Activated CD8-positive, alpha-beta memory T cell treated with anti-CD3 and anti-CD28 coated beads for 4 hours (primary cell): Measurements from ENCODE around the gene LHX1.

Source experiments
- DNase-seq, 2 donors: peaks; one replicate each; pipeline ENCODE4 v3.0.0-alpha.2; 2020; ENCODE audit warnings: low read depth in 2 of 2

Gene LHX1

DNA sequence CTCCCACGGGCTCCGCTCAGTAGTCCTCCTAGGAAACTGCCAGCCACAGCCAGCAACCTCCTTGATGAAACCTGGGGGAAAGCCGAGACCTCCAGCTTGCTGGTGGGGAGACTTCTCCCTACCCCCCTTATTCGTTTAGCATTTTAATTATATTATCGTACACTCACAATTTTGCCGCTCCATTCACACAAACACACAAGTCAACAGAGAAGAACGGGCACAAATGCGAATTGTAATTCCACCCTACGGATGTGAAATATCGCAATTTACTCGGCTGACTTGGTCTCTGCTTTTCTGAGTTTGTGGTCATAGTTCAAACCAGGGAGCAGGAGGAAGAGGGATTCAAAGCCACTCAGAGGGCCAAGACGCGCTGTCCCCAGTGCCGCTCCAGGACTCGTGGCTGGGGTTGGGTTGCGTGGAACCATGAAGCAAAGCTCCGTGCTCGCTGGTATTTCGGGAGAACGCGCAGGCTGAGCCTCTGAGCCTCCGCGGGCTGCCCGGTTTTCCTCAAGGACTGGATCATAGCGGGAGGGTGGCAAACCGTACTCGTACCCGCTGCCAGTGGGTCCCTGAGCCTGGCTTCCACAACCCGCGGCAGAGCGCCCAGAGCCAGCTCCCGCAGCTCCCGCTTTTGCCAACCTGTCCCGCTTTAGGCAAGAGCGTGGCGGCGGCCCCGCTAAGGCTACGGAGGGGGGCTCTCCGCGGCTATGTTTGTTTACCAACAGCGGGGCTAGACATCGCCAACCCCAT is 2.0 kb downstream of the LHX1 start:
- no peak for DNase-seq

DNA sequence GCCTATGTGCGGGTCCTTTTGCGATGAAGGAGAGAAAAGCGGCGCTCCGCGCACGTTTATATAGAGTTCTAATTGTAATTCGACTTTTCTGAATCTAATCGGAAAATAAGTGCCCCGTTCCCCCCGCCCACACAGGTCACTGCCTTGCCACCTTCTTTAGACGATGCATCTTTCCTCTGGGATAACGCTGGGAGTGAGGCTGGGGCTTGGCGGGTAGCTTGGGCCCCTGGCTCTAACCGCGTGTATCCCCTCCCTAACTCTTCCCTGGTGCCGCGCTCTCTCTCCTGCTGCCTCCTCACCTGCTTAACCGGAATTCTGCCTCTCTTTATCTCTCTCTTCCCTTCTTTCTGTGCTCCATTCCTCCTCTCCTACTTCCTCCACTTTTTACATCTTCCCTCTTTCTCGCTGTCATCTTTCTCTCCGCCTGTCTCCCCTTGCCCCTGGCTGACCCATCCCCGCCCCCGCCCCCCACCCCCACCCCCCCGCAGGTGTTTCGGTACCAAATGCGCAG is 2.6 kb downstream of the LHX1 start:
- no peak for DNase-seq

DNA sequence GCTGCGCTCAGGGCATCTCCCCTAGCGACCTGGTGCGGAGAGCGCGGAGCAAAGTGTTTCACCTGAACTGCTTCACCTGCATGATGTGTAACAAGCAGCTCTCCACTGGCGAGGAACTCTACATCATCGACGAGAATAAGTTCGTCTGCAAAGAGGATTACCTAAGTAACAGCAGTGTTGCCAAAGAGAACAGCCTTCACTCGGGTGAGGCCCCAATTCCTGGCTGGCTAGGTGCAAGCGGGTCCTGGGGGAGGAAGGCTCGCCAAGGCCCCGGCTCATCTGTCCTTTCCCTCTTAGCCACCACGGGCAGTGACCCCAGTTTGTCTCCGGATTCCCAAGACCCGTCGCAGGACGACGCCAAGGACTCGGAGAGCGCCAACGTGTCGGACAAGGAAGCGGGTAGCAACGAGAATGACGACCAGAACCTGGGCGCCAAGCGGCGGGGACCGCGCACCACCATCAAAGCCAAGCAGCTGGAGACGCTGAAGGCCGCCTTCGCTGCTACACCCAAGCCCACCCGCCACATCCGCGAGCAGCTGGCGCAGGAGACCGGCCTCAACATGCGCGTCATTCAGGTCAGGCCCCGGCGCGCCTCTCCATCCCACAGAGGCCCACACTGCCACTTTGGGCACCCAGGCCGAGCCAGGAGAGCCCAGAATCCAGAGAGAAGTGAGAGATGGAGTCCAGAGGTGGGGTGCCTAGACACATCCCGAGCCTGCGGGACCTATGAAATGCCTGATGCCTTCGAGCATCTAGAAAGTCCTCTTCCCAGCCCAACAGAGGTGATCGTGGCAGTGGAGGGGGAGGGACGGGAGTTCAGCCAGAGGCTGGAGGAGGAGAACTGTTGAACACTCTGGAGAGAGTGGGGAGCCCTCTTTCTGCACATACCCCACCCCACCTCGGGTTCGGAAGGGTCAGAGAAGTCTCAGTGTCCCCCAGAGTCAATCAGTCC is 3.3 kb downstream of the LHX1 start:
- DNase-seq: no peak

DNA sequence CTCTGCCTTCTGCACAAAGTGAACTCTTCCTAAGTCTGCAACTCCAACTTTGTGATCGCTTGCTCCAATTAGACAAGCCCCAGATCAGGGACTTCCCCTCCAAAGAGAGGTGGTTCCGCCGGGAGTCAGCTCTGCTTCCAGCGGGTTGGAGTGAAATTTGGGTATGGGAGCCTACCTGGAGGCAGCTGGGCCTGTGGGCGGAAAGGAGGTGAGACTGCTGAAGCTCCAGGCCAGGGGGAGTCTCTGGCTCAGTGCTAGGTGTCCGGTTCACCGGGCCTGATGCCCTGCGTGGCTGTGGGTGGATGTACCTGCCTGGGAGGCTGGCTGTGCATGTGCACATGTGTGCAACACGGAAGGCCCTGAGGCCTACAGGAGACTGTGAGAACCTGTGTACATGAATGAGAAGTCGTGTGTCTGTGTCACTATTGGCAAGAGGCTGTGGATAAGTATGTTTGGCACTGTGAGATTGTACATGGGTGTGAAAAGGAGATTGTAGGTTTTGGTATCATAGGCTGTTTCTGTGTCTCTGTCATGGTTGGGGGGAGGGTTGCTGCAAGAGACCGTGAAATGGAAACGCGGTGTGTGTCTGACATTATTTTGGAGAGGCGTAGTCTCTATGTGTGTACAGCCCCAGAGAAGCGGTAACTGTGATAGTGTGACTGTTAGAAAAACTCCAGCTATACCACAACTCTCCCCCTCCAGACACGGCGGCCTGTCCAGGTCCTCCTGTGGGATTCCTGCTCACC is 4.2 kb downstream of the LHX1 start:
- DNase-seq: no peak

DNA sequence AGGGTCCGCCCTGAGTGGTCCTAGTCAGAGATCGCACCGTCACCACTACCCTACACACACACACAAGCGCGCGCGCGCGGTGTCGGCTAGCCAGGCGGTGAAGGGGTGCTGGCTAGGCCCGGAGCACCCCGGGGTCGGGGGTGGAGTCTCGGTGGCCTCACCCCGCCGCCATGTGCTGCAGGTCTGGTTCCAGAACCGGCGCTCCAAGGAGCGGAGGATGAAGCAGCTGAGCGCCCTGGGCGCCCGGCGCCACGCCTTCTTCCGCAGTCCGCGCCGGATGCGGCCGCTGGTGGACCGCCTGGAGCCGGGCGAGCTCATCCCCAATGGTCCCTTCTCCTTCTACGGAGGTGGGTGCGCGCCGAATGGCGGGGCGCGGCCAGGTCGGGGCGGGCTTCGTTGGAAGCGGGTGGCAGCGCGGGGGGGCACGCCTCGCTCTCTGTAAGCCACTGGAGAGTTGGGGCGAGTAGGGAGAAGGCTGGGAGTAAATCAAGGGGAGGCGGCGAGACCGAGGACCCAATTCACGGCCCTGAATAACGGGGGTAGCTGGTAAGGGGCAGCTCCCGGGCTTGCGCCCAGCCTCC is 4.8 kb downstream of the LHX1 start:
- DNase-seq: no peak

DNA sequence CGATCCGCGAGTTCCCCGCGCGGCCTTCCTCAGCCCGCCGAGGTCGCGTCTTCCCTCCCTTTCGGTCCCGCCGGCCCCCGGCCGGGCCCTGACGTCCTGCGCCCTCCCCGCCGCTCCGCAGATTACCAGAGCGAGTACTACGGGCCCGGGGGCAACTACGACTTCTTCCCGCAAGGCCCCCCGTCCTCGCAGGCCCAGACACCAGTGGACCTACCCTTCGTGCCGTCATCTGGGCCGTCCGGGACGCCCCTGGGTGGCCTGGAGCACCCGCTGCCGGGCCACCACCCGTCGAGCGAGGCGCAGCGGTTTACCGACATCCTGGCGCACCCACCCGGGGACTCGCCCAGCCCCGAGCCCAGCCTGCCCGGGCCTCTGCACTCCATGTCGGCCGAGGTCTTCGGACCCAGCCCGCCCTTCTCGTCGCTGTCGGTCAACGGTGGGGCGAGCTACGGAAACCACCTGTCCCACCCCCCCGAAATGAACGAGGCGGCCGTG is 5.4 kb downstream of the LHX1 start:
- DNase-seq: no peak

DNA sequence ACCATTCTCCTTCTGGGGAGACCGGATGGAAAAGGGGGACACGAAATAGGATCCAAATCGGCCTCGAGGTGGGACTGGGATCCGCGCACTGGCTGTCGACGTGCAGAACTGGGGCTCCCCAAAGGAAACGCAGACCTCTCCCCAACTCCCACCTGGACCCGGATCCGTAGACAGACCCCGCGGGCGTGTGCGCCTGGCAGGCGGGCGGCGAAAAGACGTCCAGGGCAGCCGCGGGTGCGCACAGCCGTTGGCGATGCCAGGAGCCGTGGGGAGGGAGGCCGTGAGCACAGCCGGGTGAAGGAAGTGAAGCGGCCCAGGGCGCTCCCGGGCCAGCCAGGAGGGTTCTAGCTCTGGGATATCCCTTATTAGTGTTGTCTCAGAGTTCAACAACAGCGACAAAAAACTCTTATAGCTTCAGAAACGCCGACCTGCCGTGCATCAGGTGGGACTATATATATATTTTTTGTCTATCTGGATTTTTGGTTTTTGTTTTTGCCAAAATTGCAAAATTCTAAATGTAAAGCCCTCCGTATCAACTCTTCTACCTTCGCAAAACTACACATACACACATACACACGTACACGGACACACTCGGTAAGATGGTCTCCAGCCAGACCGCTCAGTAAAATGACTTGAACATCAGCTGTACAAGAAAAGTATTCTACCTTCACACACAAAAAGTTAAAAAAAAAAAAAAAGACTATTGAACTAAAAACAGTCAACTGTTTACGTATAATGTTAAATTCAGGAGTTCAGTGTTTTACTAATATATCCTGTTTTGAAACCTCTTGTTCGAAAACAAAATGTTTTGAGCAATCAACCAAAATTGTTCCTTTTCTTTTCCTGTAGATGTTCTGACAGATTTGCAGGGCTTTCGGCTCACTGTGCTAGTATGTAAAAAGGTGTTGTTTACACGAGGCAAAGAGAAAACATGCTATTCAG is 6.2 kb downstream of the LHX1 start:
- no peak for DNase-seq

DNA sequence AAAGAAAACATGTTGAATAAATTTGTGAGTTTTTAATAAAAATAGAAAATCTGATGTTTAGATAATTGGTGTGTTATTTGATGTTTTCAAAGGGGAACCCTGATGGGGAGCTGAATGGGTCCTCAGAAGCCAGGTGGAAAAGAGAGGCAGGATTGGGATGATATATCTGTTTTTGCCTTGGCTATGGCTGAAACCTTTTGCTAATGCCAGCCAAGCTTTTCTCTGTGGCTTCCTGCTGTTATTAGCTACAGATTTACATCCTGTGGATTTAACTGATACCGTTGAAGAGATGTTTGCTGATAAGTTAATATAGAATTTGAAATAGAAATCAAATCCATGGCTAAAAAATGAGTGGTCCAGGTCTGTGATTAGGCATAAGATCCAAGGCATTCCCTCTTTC is 7.3 kb downstream of the LHX1 start:
- DNase-seq: no peak

DNA sequence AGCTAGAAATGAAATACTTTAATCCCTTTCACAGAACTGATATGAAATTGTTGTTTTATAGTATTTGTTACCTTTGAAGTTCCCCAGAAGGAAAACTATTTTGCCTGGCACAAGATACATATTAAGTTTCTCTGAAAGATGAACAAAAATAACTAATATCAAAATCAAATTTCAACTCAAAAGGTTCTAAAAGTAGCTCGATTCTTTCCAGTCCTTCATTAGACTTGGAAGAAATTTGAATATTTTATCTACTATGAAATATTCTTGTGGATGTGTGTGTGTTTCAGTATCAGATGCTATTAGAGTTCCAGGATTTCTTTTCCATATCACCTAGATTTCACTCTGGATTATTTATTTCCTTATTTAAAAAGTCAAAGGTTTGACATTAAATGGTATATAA is 7.9 kb downstream of the LHX1 start:
- DNase-seq: no peak

DNA sequence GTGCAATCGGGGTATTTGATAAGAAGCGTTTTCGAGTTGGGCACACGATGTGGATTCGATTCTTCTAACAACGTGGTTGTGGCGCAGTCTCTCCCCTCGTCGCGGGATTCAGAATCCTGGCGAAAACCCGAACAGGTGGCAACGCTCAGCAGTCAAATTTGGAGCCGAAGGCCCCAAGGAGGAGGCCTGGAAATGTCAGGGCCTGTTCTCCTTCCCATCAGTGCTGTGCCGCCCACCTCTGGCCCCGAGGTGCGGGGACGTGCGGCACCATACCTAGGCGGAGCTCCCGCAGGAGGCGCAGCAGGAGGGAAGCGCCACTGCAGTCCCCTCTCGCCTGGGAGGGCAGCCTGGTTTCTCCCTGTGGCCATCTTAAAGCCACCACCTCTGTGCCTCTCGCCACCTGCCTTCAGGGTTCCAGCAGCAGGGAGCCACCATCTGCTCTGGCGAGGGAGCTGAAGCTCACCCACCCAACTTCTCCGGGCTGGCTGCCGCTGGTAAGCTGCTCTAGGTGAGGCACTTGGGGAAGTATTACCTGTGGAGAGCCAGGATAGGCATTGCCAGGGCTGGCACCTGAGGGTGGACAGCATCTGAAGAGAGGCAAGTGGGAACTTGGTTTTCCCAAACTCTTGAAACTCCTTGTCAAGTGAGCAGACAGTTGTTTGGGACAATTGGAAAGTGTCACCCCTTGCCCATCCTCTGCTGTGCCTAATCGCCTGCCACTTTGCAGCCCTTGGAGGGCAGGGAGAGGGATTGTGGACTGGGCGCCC is 8.9 kb downstream of the LHX1 start:
- no peak for DNase-seq

DNA sequence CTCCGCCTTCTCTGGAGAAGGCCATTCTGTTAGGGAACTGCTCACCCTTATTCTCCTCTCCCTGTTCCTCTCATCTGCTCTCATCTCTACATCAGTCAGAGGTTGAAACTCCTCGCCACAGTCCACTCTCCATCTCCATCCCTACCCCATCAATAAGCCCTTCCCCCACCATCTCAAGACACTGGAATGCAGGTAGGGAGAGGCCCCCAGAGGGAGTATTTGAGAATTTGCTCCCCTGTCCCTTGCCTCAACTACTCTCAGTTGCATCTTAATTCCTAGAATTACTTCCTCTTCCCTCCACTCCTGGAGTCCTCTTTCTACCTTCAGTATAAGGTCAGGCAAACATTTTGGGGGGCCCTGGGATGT is 9.4 kb downstream of the LHX1 start:
- no peak for DNase-seq

DNA sequence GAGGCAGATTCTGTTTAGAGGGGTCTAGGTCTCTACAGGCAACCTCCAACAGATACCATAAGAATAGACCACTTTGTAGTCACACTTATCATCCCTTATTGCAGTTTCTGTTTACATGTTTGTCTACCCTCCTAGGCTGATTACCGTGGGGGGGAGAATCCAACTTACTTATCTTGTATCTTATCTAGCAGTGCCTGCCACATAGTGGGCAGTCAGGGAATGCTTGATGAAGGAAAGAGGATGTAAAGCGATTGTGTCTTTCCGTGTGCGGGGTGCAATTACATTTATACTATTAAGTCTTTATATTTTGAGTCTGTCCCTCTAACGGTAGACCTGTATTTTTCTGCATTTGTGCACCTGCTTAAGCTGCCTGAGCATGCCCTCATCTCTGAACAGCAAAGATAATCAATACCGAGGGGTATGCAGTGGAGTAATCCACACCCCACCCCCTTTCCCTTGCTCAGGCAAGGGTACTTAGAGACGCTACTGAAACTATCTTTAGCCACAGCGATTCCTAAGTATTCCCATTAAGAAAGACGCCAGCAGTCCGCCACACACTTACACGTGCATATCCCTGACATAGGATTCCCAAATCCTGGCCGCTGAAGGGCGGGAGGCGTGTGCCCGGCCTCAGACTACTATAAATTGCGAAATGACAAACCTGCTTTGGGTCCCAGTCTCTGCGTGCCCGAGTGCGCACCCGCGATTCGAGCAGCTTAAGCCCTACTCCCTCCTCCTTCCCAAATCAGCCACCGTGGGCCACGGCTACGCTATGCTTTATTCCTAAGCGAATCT is 10.8 kb downstream of the LHX1 start:
- DNase-seq: no peak

DNA sequence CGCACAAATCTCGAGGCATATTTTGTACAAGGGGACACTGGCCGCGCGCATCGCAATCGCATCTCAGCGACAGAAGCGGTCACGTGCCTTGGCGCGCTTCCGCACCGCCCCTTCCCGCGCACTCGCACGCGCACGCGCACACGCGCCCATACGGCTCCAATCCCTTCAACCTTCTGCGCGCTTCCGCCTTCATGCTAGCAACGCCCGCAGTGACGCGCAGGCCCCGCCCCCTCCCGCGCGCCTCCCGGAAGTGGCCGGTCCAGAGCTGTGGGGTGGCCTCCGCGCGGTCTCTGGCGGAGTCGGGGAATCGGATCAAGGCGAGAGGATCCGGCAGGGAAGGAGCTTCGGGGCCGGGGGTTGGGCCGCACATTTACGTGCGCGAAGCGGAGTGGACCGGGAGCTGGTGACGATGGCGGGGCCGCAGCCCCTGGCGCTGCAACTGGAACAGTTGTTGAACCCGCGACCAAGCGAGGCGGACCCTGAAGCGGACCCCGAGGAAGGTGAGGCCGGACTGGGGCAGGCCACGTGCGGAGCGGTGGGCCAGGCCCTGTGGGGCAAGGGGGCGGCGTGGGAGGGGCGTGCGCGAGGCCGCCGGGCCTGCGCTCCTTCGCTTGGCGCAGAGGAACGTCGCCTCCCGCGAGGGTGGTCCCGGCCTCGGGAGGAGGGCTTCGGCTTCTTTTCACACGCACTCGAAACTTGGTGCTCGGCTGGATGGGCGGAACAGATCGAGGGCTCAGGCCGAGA is 11.6 kb downstream of the LHX1 start, which contains the start of gene AATF:
TSS of gene AATF (plus strand) at position 238 of the 744 bp plus-strand sequence. CDS start at position 410, 172 bp downstream.
- peak; percentile 89 to 92 for DNase-seq

DNA sequence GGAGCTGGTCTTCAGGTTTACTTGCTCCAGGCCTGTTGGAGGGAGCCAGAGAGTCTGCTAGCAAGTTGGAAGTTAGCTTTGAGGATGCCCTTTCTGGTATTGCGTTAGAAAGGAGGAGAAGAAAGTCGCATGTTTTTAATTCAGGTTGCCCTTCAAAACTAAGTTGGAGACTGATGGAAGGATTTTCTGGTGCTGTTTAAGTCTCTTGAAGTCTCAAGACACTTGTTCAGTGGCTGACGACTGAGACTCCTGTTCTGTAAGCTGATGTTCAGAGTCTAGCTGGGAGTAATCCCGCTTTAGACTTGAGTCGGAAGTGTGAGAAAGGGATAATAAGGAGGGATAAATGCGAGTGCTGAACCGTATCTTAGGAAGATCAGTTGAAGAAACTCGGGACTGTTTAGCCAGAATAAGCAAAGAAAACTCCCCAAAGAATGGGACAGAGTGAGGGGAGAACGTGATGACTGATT is 12.2 kb downstream of the LHX1 start:
- no peak for DNase-seq

DNA sequence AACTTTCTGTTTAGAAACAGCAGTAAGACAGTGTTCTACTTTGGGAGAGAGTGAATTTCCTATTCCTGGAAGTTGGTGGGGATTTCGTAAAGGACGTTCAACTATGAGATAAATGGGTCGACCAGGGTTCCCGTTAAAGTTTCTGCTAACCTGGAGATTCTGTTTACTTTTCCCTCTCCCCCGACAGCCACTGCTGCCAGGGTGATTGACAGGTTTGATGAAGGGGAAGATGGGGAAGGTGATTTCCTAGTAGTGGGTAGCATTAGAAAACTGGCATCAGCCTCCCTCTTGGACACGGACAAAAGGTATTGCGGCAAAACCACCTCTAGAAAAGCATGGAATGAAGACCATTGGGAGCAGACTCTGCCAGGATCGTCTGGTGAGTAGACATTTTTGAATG is 12.8 kb downstream of the LHX1 start:
- no peak for DNase-seq

DNA sequence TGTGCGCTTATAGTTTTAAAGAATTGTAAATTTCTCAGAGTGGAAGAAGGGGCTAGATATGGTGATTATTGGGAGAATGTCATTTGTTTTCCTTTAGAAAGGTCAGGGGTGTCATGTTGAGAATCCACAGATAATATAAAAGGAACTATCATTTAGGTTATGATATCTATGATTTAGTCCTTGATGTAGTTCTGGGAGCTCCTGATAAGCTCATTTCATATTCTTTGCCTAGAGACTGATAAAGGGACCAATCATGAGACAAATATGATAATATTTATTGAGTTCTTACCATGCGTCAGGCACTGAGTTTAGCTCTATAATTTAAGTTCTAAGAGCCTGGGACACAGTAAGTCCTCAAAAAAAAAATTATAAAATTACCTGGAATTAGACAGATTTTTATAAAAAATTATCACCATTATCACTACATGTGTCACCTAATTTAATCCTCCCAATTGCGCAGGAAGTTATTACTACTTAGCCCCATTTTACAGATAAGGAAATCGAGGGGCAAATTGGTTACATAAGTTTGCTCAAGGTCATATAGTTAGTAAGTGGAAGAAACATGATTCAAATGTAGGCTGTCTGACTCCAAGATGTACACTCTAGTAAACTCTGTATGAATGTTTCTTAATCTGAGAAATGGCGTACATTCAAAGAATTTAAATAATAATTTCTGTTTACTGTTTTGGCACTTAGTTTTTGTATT is 14.0 kb downstream of the LHX1 start:
- no peak for DNase-seq

DNA sequence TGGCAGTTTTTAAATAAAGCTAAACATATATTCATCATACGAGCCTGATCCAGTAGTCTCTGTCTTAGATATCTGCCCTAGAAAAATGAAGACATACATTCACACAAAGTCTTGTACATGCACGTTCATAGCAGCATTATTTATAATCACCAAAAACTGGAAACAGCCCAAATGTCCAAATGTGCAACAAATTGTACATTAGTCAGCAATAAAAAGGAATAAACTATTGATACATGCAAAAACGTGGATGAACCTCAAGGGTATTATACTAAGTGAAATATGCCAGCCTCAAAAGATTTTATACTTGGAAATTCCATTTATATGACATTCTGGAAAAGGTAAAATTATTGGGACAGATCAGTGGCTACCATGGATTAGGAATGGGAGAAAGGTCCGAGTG is 34.2 kb downstream of the LHX1 start:
- no peak for DNase-seq
